GM12872 (cell line): ENCODE results near the gene POU6F2.

Experiments used
- CTCF ChIP-seq: IDR thresholded peaks from 3 replicates; pipeline ENCODE4 v1.5.1; 2011; ENCODE audit warnings: low read depth, mild to moderate bottlenecking, low read length, moderate library complexity; ENCODE audit not compliant: insufficient read depth

POU6F2 gene

DNA sequence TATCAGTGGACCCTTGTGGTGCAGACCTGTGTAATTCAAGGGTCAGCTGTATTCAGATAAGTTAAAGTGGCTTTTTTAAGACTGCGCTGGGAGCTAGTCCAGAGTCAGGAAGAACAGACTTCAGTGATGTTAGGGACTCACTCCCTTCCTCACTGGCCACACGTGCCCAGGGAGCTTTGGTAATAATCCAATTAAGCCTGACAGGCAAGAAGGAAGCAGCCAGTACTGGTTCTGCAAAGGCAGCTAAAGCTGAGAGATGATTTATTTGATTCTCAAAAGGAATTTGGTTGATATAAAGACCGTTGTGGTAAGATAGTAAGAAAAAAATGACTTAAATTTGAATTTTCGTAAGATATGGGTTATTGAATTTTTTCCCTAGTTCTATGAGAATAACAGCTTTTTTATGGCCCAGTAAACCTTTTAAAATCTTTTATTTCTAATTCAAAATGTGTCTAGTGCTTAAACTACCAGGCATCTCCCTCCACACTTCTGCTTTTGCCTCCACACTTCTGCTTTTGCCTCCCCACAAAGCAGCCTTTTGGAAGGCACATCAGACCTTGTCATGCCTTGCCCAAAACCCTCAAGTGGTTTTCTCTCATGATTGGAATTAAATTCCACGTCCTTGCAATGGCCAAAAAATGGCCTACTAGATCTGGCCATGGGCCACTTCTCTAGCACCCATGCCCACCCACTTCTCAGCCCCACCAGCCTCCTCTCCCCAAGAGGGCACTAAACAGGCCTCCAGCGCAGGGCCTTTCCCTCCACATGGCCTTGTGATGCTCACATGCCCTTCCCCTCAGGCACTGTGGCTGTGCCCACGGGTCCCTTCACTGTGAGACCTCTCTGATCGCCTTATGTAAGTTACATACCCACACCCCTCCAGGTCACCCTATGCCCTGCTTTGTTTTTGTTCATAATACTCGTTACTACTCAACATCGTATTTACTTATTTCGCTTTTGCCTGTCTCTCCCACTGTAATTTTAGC is 92.5 kb downstream of the POU6F2 start:
- TF ChIP-seq CTCF = no peak

GRCh38 chr7:39071116-39071515 is 93.4 kb downstream of the POU6F2 start:
- TF ChIP-seq CTCF = no peak

GRCh38 chr7:39073432-39073831 is 95.7 kb downstream of the POU6F2 start:
- TF ChIP-seq CTCF = no peak

GRCh38 chr7:39075210-39075609 is 97.5 kb downstream of the POU6F2 start:
- no peak for TF ChIP-seq CTCF

DNA sequence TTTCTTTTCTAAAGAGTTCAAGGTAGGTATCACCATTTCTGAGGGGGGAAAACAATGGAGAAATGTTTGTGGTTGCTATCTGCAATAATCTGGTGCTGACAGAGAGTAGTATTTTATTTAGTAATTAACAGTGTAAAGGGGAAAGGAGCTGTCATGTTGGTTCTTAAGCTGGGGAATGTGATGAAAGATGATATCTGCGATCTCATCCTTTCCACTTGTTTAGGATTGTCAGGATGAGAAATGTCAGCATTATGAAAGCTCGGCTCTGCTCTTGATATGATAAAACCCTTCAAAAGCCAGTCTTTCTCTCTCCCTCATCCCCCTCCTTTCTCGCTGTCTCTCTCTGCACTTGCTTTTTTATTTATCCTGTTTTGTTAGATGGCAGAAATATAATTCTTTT is 106.1 kb downstream of the POU6F2 start:
- TF ChIP-seq CTCF = no peak

GRCh38 chr7:39084349-39084748 is 106.6 kb downstream of the POU6F2 start:
- TF ChIP-seq CTCF = no peak

DNA sequence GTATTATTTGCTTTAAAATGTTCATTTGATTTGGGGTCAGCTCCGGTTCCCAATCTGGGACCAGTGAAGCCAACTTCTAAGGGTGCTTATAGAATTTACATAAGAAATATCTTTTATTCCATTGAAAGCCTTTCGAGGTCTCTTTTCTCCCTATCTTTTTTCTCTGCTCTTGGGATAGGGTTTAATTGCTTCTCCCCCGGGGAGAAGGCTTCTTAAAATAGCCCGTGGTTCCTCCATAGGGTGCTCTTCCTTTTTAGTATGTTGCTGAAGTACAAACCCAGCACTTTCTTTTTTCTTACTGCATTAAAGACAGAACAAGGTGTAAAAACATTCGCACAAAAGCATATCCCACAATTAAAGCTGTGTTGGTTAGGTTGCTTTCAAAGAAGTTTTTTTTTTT is 107.5 kb downstream of the POU6F2 start:
- TF ChIP-seq CTCF = no peak
